Stimulated activated CD8-positive, alpha-beta memory T cell treated with anti-CD3 and anti-CD28 coated beads, Interleukin-2, amount 100 ng/mL, for 48 hours (primary cell): ENCODE data around the gene ASB18.

Source experiments
- DNase-seq, 2 donors: peaks; one replicate each; pipeline ENCODE4 v3.0.0-alpha.2; 2020; ENCODE audit warnings: low read depth in 2 of 2

Gene ASB18

DNA sequence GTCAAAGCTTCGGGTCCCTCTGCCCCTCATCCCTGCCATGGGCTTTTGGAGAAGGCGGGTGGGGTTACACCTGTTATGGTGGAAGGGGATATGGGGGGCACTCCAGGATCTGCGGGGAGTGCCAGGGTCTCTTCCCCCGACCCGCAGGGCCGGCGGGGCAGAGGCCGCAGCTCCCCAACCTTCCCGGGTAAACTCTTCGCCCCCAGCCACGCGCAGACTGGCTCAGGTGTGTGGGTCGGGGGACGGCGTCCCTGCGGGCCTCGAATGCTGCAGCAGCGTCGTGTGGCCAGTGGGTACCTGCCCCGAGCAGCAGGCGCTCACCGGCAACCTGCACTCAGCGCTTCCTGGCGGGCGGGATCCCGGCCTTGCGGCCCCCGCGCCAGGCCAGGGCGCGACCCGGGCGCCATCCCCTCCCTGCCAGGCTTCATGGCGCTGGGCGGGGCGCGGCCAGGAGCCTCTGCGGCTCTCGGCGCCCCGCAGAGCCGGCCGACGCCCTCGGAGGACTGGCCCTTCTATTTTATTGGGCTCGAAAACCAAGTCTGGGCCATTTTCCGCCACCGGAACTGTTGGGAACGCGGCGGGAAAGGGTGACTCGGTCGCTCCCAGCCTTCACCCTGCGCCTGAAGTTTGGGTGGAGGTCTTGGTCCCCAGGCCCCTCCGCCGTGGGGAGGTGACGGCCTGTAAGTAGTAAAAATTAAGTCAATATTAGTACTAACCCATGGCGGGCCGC, 100.6 kb downstream of the ASB18 start:
- no peak for DNase-seq

DNA sequence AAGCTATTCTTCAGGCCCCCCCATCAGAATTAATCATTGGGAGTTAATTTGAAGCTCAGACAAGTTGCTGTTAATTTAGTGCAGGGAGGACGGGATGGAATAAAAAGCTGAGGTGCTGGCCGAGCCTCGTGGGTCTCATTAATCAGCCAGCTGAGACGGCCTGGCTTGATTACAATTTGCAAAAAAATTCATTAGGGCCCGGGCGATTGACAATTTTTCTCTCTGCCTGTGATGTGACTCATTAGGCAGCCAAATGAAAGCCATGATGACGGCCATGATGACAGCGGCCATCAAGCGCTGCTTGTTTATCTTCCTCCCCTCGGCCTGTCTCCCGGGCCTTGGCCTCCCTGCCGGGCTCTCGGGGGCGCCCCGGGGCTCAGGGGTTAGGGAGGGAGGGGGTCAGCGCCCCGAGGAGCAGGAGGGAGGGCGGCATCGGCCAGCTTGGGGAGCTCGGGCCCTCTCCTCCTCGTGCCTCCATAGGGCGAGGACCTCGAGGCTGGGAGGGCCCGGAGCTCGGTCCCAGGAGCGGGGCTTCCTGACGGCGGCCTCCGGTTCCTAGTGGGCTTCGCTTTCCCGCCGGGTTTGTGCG, 101.2 kb downstream of the ASB18 start:
- no peak for DNase-seq

DNA sequence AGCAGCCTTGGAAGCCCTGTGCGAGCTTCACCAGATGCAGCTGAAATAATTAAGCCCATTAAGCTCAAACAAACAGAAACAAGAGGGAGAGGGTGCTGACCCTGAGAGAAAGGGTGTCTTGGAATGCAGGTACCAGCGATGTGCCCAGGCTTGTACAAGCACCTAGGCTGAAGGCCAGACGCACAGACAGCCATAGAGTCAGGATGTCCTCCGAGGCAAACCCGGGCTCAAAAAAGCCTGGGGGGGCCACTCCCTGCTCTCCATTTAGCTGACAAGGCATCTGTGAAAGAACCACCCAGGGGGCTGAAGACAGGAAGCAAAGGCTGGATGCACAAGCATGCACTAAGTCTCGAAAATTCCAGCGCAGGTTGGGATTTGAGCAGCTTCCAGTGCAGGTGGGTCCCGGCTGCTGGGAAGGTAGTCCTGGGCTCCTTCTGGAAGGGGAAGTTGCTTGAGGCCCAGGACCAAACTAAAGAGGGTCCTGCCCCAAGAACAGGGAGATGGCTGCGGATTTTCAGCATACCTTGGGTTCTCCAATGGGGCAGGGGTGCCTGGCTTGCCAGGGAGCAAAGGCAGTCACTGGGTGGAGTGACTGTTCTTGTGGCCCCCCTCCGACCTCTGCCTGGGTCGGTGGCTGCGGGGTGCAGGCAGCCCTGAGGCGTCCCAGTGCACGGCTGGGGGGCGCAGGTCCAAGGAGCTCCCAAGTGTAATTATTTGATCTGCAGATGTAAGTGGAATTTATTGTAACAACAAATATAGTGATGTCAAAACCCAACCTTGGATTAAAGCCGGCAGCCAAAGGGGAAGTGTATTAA, 102.0 kb downstream of the ASB18 start:
- no peak for DNase-seq

- DNase-seq = no peak
Observed at GRCh38 chr2:236161531-236161930, 102.7 kb downstream of the ASB18 start.

DNA sequence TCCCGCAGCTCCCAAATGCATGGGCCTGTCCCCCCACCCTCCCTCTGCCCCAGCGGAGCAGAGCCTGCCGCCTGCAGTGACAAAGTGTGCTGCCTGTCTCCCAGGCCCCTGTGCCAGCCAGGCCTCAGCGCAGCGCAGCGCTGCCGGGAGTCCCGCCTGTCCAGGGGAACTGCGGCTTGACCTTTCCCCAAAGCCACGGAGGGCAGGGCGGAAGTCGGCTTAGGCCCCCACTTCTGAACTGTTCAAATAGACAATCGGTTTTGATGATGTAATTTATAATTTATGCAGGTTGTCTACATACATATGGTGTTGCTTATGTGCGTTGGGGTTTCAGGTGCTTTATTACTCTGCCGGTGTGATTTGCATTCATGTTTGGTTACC, 103.1 kb downstream of the ASB18 start:
- DNase-seq = no peak

GRCh38 chr2:236160366-236161081, 103.7 kb downstream of the ASB18 start:
- no peak for DNase-seq

DNA sequence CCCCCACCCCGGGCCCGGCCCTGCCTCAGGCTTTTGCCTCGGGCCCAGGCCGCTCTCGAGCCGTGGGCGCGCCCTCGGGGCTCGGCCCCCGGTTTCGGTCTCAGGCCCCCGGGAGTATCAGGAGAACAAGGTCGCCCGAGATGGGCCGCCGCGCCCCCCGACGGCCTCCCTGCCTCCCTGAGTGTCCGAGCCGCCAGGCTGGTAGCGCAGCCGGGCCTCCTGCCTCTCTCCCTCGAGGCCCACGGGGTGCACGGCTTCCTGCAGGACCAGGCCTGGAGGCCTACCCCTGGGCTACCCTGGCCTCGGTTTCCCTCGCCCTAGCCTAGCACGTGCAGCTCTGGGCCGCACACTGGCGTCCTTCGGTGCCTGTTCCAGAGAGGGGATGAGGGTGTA, 104.4 kb downstream of the ASB18 start:
- no peak for DNase-seq

GRCh38 chr2:236158969-236159777, 105.0 kb downstream of the ASB18 start:
- DNase-seq = no peak

DNA sequence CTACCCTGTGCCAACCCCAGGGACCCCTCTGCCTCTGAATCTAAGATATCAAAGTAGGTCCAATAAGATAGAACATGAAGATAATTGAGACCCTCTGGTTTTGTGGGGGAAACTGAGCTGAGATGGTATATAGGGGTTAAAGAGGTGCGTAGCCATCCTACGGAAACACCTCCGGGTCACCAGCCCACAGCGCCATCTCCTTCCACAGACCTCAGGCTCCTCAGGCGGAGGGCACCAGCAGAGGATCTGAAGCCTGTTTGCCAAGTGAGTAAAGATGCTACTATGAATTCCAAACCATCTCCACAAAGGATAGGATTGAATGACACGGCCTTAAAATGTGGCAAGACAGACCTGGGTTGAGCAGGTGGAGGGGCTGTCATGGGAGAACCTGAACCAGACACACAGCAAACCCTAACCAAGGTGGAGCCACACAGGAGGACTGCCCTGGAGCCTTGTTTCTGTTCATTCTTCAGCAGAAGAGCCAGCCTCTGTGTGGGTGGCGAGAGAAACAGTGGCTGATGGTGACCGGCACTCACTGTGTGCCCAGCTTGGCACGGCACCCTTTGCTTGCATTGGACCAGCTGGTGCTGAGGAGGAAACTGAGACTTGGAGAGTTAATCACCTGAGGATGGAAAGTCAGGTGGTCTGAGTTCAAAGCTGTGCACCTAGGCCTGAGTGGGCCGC, 106.2 kb downstream of the ASB18 start:
- no peak for DNase-seq

GRCh38 chr2:236157366-236157765, 106.8 kb downstream of the ASB18 start:
- no peak for DNase-seq

- no peak for DNase-seq
Observed at GRCh38 chr2:236156860-236157194, 107.4 kb downstream of the ASB18 start.

DNA sequence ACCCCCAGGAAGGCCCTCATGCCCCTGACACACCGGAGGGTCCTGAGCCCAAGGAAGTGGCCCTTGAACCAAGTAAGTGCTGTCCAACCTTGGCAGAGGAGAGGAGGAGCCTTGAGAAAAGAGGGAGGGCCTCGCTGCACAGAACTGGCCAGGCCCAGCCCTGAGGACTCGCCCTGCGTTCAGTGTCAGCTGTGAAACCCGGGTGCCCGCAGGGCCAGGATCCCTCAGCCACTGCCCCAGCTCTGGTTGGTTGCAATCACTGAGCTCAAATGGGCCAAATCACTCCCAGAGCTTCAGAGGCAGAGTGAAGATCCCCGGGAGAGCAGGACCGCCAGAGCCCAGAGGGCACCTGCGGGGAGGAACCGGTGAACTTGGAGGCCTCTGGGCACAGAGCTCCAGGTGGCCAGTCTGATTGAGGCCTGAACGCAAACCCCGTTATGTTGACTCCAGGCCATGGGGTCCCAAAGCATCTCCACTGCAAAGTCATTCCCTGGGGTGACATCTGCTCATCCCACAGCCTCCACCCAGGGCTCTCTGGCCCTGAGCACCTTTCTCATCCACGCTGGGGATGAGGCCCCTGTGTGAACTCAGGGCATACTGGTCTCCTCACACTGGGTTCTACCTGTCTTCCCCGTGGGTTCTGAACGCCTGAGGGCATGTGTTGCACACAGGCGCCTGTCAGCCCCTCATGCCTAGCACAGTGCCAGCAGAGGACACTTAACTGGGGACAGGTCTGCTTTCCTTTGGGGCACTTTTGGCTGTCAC, 107.9 kb downstream of the ASB18 start:
- no peak for DNase-seq

DNA sequence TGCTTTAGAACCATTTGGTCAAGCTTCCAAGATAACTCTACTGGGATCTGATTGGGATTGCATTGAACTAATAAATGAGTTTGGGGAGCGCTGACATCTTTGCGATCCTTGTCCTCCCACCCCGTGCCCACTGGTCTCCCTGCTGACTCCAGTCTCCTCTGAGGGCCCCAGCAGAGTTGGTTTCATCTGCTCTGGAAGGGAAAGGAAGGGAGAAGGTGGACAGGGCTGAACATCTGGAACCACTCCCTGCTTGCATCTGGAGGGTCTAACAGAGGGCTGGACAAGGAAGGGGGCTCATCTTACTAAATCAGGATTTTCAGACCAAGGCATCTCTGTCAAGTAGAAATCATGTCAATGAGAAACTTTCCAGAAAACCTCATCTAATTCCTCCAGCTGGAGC, 108.8 kb downstream of the ASB18 start:
- no peak for DNase-seq

- no peak for DNase-seq
Observed at GRCh38 chr2:236146436-236146835, 117.8 kb downstream of the ASB18 start.

GRCh38 chr2:236143811-236144210, 120.4 kb downstream of the ASB18 start:
- DNase-seq = no peak
